ENCODE results near the gene BRD9.
"Not testable (repeated sequence)": the region's sequence is repeated elsewhere in the genome, so short reads cannot be mapped to it uniquely, and the experiment has no call there.

The BRD9 gene

GRCh38 chr5:843371-843770 is 49.2 kb downstream of the BRD9 start:
- not testable (repeated sequence) for H3K4me3 Mint-ChIP-seq; H3K27me3 Mint-ChIP-seq; H3K4me1 Mint-ChIP-seq (ENCODE audit: low read depth); H3K36me3 Mint-ChIP-seq; H3K27ac Mint-ChIP-seq; H3K9me3 Mint-ChIP-seq (ENCODE audit: low read depth)

DNA sequence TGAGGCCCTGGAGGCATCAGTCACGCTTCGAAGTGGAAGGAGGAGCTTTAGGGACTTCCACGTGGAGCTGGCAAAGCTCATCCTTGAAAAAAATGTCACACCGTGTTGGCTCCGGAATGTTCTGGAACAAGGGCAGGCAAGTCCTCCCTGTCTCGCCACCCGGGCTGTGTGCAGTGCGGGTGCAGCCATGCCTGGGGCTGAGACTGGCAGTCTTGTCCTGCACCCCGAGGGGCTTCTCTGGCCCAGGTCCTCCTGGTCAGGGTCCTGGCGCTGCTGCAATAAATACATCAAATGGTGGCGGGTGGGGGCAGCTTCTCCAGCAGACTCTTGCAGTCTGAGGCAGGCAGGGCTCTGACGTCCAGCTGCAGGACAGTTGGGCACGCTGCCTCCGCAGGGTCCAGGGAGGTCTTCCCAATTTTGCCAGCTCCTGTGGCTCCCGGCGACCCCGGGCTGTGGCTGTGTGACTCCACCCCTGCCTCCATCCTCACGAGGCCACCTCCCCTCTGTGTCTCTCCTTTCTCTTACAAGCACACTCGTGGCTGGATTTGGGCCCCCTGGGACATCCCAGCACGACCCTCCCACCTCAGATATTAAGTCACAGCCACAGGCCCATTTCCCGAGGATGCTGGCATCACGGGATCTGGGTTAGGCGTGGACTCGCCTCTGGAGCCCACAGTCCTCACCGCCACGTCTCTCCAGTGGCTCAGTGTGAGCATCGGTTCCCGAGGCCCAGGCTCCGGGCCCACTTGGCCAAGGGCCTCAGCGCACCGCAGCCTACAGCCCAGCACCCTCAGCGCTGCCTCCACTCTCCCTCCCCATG is 50.0 kb downstream of the BRD9 start:
- not testable (repeated sequence) for H3K36me3 Mint-ChIP-seq; H3K27ac Mint-ChIP-seq; H3K27me3 Mint-ChIP-seq; H3K4me1 Mint-ChIP-seq (ENCODE audit: low read depth); H3K4me3 Mint-ChIP-seq; H3K9me3 Mint-ChIP-seq (ENCODE audit: low read depth)

DNA sequence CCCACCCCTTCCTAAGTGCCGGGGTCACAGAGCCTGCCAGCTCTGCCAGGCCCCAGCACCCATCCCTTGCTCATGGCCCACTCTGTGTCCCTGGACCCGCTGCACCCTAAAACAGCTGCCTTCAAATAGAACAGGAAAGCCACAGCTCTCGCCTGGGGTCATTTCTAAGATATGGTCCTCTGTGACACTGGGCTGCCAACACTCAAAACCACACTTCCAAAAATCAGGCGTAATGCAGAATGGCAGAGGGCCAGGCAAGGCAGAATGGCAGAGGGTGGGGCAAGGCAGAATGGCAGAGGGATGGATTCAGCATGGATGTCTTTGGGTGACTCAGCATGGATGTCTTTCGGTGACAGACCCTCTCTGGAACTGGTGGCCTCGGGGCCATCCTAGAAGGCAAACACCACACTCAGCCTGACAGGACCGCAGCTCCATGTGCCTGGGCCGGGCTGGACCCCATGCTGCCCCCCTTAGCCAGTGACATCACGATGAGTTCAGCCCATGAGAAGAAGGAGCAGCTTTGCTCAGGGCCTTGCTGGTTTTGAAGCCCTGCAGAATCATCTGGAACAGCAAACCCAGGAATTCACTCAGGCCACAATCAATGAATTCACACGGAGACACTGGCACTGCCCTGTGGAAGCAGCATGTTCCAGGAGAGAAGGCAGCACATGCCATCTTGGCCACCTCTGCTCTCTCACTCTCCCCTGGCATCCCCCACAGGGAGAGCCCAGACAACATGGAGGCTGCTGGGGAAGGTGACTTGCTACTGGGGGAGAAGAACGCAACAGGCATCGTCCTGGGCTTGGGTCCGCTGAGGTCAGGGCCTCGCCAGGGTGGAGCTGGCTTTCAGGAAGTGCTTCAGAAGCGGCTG is 50.8 kb downstream of the BRD9 start:
- not testable (repeated sequence) for H3K36me3 Mint-ChIP-seq; H3K9me3 Mint-ChIP-seq (ENCODE audit: low read depth); H3K27me3 Mint-ChIP-seq; H3K4me1 Mint-ChIP-seq (ENCODE audit: low read depth); H3K4me3 Mint-ChIP-seq; H3K27ac Mint-ChIP-seq

- H3K27ac Mint-ChIP-seq; H3K27me3 Mint-ChIP-seq; H3K4me1 Mint-ChIP-seq (ENCODE audit: low read depth); H3K4me3 Mint-ChIP-seq; H3K9me3 Mint-ChIP-seq (ENCODE audit: low read depth); H3K36me3 Mint-ChIP-seq: not testable (repeated sequence)
Observed at GRCh38 chr5:840974-841435, 51.6 kb downstream of the BRD9 start.

- H3K36me3 Mint-ChIP-seq; H3K4me1 Mint-ChIP-seq (ENCODE audit: low read depth); H3K4me3 Mint-ChIP-seq: not testable (repeated sequence)
Observed at GRCh38 chr5:840118-840973, 52.3 kb downstream of the BRD9 start.

DNA sequence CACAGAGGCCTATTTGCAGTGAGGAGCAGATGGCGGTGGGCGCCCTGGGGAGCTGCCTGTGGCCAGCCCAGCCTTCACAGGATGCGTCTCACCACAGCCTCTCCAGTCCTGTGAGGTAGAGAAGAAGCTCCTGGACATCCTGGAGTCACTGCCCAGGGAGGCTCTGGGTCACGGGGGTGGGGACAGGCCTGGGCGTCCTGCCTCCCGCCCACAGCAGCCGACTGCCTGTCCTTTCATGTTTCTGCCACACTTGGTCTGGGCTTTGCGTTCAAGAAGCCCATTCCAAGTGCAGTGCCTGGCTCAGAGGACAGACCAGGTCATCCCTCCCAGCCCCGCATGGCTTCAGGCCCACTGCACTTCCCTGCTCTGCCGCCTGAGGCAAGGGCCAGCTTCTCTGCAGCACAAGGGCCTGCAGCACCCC is 54.2 kb downstream of the BRD9 start:
- not testable (repeated sequence) for H3K4me3 Mint-ChIP-seq; H3K27ac Mint-ChIP-seq; H3K9me3 Mint-ChIP-seq (ENCODE audit: low read depth); H3K27me3 Mint-ChIP-seq; H3K36me3 Mint-ChIP-seq; H3K4me1 Mint-ChIP-seq (ENCODE audit: low read depth)

More at GRCh38 chr5:840118-840973, 52.3 kb downstream of the BRD9 start:
- not testable (repeated sequence) for H3K9me3 Mint-ChIP-seq (ENCODE audit: low read depth); H3K27me3 Mint-ChIP-seq; H3K27ac Mint-ChIP-seq

GRCh38 chr5:837621-838121 is 54.9 kb downstream of the BRD9 start:
- not testable (repeated sequence) for H3K9me3 Mint-ChIP-seq (ENCODE audit: low read depth); H3K4me1 Mint-ChIP-seq (ENCODE audit: low read depth); H3K27me3 Mint-ChIP-seq; H3K4me3 Mint-ChIP-seq; H3K36me3 Mint-ChIP-seq; H3K27ac Mint-ChIP-seq

DNA sequence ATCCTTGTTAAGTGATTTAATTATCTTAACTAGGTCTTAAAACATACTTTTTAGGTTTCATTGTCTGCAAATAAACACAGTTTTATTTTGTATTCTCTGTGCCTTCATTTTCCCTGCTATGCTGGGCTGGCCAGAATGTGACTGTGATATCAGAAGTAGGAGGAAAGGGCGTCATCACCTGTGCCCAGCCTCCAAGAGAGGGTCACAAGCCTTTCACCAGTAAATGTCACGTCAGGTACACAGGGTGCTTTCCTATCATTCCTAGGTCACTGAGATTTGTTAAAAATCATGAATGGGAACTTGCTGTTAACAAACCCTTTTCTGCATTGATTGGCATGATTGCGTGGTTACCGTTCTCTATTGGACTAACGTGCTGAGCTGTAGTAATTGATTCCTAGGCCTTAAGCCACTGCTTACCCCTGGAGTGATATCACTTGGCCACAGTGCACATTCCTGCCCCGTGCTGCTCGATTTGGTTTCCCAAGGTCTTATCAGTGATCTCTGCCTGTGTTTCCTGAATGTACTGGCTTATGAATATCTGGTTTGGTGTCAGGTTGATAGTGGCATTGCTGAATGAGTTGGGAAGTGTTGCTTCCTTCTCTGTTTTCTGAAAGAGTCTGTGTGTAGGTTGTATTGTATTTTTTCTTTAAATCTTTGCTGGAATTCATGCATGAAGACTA is 56.5 kb downstream of the BRD9 start:
- H3K27ac Mint-ChIP-seq; H3K36me3 Mint-ChIP-seq; H3K4me1 Mint-ChIP-seq (ENCODE audit: low read depth); H3K27me3 Mint-ChIP-seq; H3K9me3 Mint-ChIP-seq (ENCODE audit: low read depth); H3K4me3 Mint-ChIP-seq: not testable (repeated sequence)

GRCh38 chr5:834013-834412 is 58.6 kb downstream of the BRD9 start:
- not testable (repeated sequence) for H3K27ac Mint-ChIP-seq; H3K4me3 Mint-ChIP-seq; H3K27me3 Mint-ChIP-seq; H3K4me1 Mint-ChIP-seq (ENCODE audit: low read depth); H3K36me3 Mint-ChIP-seq; H3K9me3 Mint-ChIP-seq (ENCODE audit: low read depth)

DNA sequence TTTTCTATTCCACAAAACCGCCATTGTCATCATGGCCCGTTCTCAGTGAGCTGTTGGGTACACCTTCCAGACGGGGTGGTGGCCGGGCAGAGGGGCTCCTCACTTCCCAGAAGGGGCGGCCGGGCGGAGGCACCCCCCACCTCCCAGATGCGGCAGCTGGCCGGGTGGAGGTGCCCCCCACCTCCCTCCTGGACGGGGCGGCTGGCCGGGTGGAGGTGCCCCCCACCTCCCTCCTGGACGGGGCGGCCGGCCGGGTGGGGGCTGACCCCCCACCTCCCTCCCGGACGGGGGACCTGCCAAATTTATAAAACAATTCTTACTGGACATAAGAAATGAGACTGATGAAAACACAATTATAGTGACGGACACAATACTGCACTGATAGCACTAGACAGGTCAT is 64.4 kb downstream of the BRD9 start:
- H3K9me3 Mint-ChIP-seq (ENCODE audit: low read depth); H3K4me1 Mint-ChIP-seq (ENCODE audit: low read depth); H3K27me3 Mint-ChIP-seq; H3K4me3 Mint-ChIP-seq; H3K27ac Mint-ChIP-seq: not testable (repeated sequence)
- peaks cover 13% of the 10 kb centered on the region for H3K36me3 Mint-ChIP-seq

DNA sequence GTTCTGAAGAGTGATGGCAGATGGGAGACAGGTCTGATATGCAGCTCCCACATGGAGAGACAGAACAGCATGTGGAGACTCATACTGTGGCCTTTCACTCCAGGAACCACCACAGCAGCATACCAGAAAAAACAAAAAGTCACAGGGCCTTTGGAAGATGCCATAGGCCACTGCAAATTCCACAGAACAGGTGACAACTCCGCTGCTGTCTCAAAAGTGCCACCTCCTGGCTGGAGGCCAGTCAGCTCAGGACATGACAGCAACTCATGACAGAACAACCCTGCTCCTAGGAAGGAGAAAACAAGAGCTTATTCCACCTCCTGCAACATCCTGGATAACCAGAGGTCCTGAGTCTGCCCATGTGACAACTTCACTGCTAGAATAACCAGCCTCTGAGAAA is 67.1 kb downstream of the BRD9 start:
- not testable (repeated sequence) for H3K4me1 Mint-ChIP-seq (ENCODE audit: low read depth); H3K27me3 Mint-ChIP-seq; H3K27ac Mint-ChIP-seq; H3K9me3 Mint-ChIP-seq (ENCODE audit: low read depth); H3K4me3 Mint-ChIP-seq
- H3K36me3 Mint-ChIP-seq = peaks cover 13% of the 10 kb centered on the region

GRCh38 chr5:821504-821903 is 71.1 kb downstream of the BRD9 start:
- H3K9me3 Mint-ChIP-seq (ENCODE audit: low read depth) = no peaks in the 10 kb centered on the region
- H3K4me3 Mint-ChIP-seq = no peak overlapping the region
- peaks cover 12% of the 10 kb centered on the region for H3K36me3 Mint-ChIP-seq
- H3K27ac Mint-ChIP-seq = no peak overlapping the region
- no peaks in the 10 kb centered on the region for H3K4me1 Mint-ChIP-seq (ENCODE audit: low read depth)
- peaks cover 8% of the 10 kb centered on the region for H3K27me3 Mint-ChIP-seq

GRCh38 chr5:820245-820644 is 72.4 kb downstream of the BRD9 start:
- Mint-ChIP-seq H3K4me1 (ENCODE audit: low read depth) (no peaks in the 10 kb centered on the region), H3K27me3 (peaks cover 10% of the 10 kb centered on the region), H3K9me3 (ENCODE audit: low read depth) (peaks cover 9% of the 10 kb centered on the region), H3K36me3 (peaks cover 12% of the 10 kb centered on the region), H3K27ac (no peak overlapping the region), H3K4me3 (no peak overlapping the region)

GRCh38 chr5:819078-819477 is 73.5 kb downstream of the BRD9 start:
- H3K36me3 Mint-ChIP-seq = peaks cover 6% of the 10 kb centered on the region
- H3K27ac Mint-ChIP-seq = no peak overlapping the region
- H3K4me3 Mint-ChIP-seq = no peak overlapping the region
- H3K27me3 Mint-ChIP-seq = peaks cover 8% of the 10 kb centered on the region
- H3K4me1 Mint-ChIP-seq (ENCODE audit: low read depth) = no peaks in the 10 kb centered on the region
- peaks cover 9% of the 10 kb centered on the region for H3K9me3 Mint-ChIP-seq (ENCODE audit: low read depth)
